Measurements from ENCODE around the gene EIF4EBP2. TPM values are rescaled to one million over a fixed set of nuclear protein-coding genes. Genes with fewer than 3 reads are reported as not detected.

EIF4EBP2 gene
- total and polyA plus RNA-seq, 2 donors (not counting 3 experiments of a cell fraction or from before 2014, with no cell fraction given) = 18.2 to 47.0 TPM

DNA sequence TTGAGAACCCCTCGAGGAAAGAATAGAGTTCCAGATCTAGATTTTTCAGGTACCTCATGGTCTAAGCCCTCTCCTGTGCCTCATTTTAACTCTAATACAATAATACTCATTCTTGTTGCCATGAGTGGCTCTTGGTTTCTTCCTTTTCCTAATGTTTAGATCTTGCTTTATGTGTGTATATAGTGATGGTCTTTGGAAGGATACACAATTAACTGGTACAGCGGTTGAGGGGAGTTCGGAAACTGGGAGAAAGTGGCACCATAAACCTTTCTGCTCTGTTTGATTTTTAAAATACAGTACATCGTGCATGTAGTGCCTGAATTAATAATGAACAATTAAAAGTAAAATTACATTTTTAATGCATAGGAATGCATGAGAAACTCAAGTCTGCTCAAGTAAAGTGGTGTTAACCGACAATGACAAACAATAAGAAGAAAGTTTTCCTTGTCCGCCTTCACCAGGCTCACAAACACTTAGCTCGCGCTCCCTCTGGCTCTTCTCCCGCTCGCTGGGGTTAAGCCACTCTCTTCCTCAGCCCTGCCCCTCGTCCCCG lies 386 bp upstream of the EIF4EBP2 start:
- Histone ChIP-seq H3K27ac (ENCODE audit: insufficient read depth, low read depth, low read length) (no peak overlapping the region), H3K4me1 (ENCODE audit: control insufficient read depth, extremely low read depth, insufficient read depth, low read length) (peaks cover 24% of the 10 kb centered on the region), H3K9ac (replicated peaks; ENCODE audit: extremely low read depth, insufficient read depth, low read length) (no peak overlapping the region), H3K9me1 (replicated peaks; ENCODE audit: control insufficient read depth, extremely low read depth, insufficient read depth, low read length) (no peaks in the 10 kb centered on the region), H3K4me3 (replicated peaks in 1 of 3; ENCODE audit: insufficient read depth in 1 of 3, low read depth in 1 of 3, low read length in 3 of 3) (peak overlapping the region in 1 of 3 experiments; percentile 40), H2AFZ (ENCODE audit: low read depth, low read length) (peak overlapping the region; percentile 72), H3K4me2 (ENCODE audit: insufficient read depth, low read length) (peak overlapping the region; percentile 77), H3K36me3 (ENCODE audit: control insufficient read depth in 2 of 2, extremely low read depth in 1 of 2, insufficient read depth in 2 of 2, low read length in 2 of 2) (no peaks in the 10 kb centered on the region), H3K27me3 (ENCODE audit: control insufficient read depth in 2 of 2, insufficient read depth in 2 of 2, low read length in 2 of 2) (no peaks in the 10 kb centered on the region), H4K20me1 (replicated peaks; ENCODE audit: control insufficient read depth, extremely low read depth, insufficient read depth, low read length) (peaks cover 3% of the 10 kb centered on the region), H3K9me3 (replicated peaks; ENCODE audit: control insufficient read depth, insufficient read depth, low read length) (no peaks in the 10 kb centered on the region), H3K79me2 (ENCODE audit: control insufficient read depth, insufficient read depth, low read length) (peaks cover 30% of the 10 kb centered on the region)
- dilution Hi-C loops (cut with MboI; ENCODE audit: extremely low pct_ligation_motif_present, low sequenced_read_pairs) = no loop called here
- no TSS peak for BruUV-seq (replicated peaks)
- no peak for TF ChIP-seq GATA2 (IDR thresholded peaks at IDR 0.05; ENCODE audit: insufficient read depth, insufficient read length, low read depth, low read length)
- no peak for TF ChIP-seq MYC (IDR thresholded peaks at IDR 0.05; ENCODE audit: low read depth, low read length)
- no peak for TF ChIP-seq EZH2 (IDR thresholded peaks at IDR 0.05; ENCODE audit: borderline replicate concordance, low read depth, low read length, severe bottlenecking)
- TF ChIP-seq POLR2A (IDR thresholded peaks at IDR 0.05; ENCODE audit: low read depth, low read length) = no peak
- TF ChIP-seq, protein P1, sequence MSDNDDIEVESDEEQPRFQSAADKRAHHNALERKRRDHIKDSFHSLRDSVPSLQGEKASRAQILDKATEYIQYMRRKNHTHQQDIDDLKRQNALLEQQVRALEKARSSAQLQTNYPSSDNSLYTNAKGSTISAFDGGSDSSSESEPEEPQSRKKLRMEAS (IDR thresholded peaks at IDR 0.05; ENCODE audit: insufficient read depth, insufficient read length) = no peak
- TF ChIP-seq FOS (IDR thresholded peaks at IDR 0.05; ENCODE audit: borderline replicate concordance, insufficient read depth, low read length) = no peak
- no peak for TF ChIP-seq CTCF (IDR thresholded peaks at IDR 0.05; ENCODE audit: extremely low read depth in 1 of 2, insufficient read depth in 1 of 2, low read depth in 1 of 2, low read length in 2 of 2)
- no peak for TF ChIP-seq JUN (IDR thresholded peaks at IDR 0.05; ENCODE audit: borderline replicate concordance, insufficient read depth, insufficient read length, low read depth)
- no peak for TF ChIP-seq POLR2AphosphoS5 (IDR thresholded peaks at IDR 0.05; ENCODE audit: insufficient read depth, low read depth, low read length)
- intact Hi-C loops (cut with micrococcal nuclease) = loop anchor here (1.0 to 2.0 kb wide), 2 partner anchors 21 to 75 kb away; partner anchors contain the start of genes LRRC20 and PALD1
- DNase-seq (ENCODE audit: low read depth, low spot score) (no peak), FAIRE-seq (no peak)
- POLR2A ChIA-PET = interaction anchor here (0.6 to 1.8 kb wide), 4 partner anchors 19 to 76 kb away, joined by 3 to 9 read pairs (median 4); no protein-coding TSS in a partner anchor
- CTCF ChIA-PET = interaction anchor here (0.8 to 5.3 kb wide), 12 partner anchors 10 to 257 kb away, joined by 3 to 43 read pairs (median 6); partner anchors contain the start of genes PPA1 and TYSND1

All from endothelial cell of umbilical vein (primary cell).